Neural cell (in vitro differentiated cells): ENCODE measurements around the gene KRTAP10-1. TPM values are rescaled to one million over a fixed set of nuclear protein-coding genes. Genes with fewer than 3 reads are reported as not detected.

Experiments
- H2AFZ ChIP-seq: fragments of 200-600, 300-800 bp; sonication (generic), shearing (Covaris generic); 2 replicates; pipeline ENCODE4 v1.6.0; 2014; ENCODE audit warnings: low read depth, mild to moderate bottlenecking, antibody characterized with exemption, low read length, moderate library complexity
- H3F3A ChIP-seq: fragments of 200-600 bp; shearing (Covaris generic); 2 replicates; pipeline ENCODE4 v1.6.1; 2016; ENCODE audit warnings: mild to moderate bottlenecking, moderate library complexity, mixed read lengths, antibody characterized with exemption, low read length; ENCODE audit not compliant: insufficient read depth, poor library complexity, severe bottlenecking
- H3K27ac ChIP-seq: fragments of 200-600, 300-800 bp; sonication (generic), shearing (Covaris generic); 2 replicates; pipeline ENCODE4 v1.5.1; 2014; ENCODE audit warnings: mild to moderate bottlenecking, low read length, moderate library complexity
- H3K27me3 ChIP-seq: fragments of 300-800, 200-600 bp; sonication (generic), shearing (Covaris generic); 2 replicates; pipeline ENCODE4 v1.6.0; 2014; ENCODE audit warnings: mild to moderate bottlenecking, low read depth, low read length, moderate library complexity; ENCODE audit not compliant: insufficient read depth
- H3K36me3 ChIP-seq: fragments of 300-800, 200-600 bp; sonication (generic), shearing (Covaris generic); 2 replicates; pipeline ENCODE4 v1.5.1; 2014; ENCODE audit warnings: mild to moderate bottlenecking, antibody characterized with exemption, low read length, moderate library complexity; ENCODE audit not compliant: insufficient read depth
- H3K4me2 ChIP-seq: fragments of 300-800, 200-600 bp; sonication (generic), shearing (Covaris generic); 2 replicates; pipeline ENCODE4 v1.6.0; 2014; ENCODE audit warnings: mild to moderate bottlenecking, low read length
- H3K4me3 ChIP-seq: fragments of 300-800, 200-600 bp; sonication (generic), shearing (Covaris generic); 2 replicates; pipeline ENCODE4 v1.5.1; 2014; ENCODE audit warnings: mild to moderate bottlenecking, low read length, moderate library complexity
- H3K79me2 ChIP-seq: fragments of 200-600 bp; shearing (Covaris generic); replicated peaks from 2 replicates; pipeline ENCODE4 v1.6.0; 2014; ENCODE audit warnings: mild to moderate bottlenecking, low read length, moderate library complexity; ENCODE audit not compliant: insufficient read depth
- H3K9ac ChIP-seq: fragments of 300-800, 200-600 bp; sonication (generic), shearing (Covaris generic); 2 replicates; pipeline ENCODE4 v1.6.1; 2016; ENCODE audit warnings: mild to moderate bottlenecking, low read length, mixed read lengths
- H3K9me2 ChIP-seq: fragments of 200-600 bp; shearing (Covaris generic); 2 replicates; pipeline ENCODE4 v1.6.1; 2016; ENCODE audit warnings: mild to moderate bottlenecking, low read length, mixed read lengths; ENCODE audit not compliant: insufficient read depth
- H3K9me3 ChIP-seq: fragments of 200-600, 300-800 bp; sonication (generic), shearing (Covaris generic); 2 replicates; pipeline ENCODE4 v1.6.1; 2016; ENCODE audit warnings: mild to moderate bottlenecking, mixed run types, low read length, moderate library complexity, mixed read lengths
- H4K20me1 ChIP-seq: fragments of 200-600 bp; shearing (Covaris generic); 2 replicates; pipeline ENCODE4 v1.6.1; 2016; ENCODE audit warnings: mild to moderate bottlenecking, mixed run types; ENCODE audit not compliant: insufficient read depth
- CTCF ChIP-seq: fragments of 450-650 bp; IDR thresholded peaks from 2 replicates; pipeline ENCODE4 v1.5.1; 2014; ENCODE audit warnings: antibody characterized with exemption, mild to moderate bottlenecking, moderate library complexity; ENCODE audit not compliant: poor library complexity, severe bottlenecking
- EP300 ChIP-seq: fragments of 450-650 bp; conservative IDR thresholded peaks from 2 replicates; pipeline ENCODE4 v1.6.1; 2014; ENCODE audit warnings: antibody characterized with exemption, mild to moderate bottlenecking, moderate library complexity; ENCODE audit not compliant: poor library complexity, severe bottlenecking
- EZH2 ChIP-seq: fragments of 200-600, 300-800 bp; shearing (Covaris generic), sonication (generic); IDR thresholded peaks from 2 replicates; pipeline ENCODE4 v1.6.1; 2014; ENCODE audit warnings: antibody characterized with exemption, low read length, borderline replicate concordance, mild to moderate bottlenecking; ENCODE audit not compliant: insufficient read depth, poor library complexity, severe bottlenecking
- MXI1 ChIP-seq: fragments of 450-650 bp; conservative IDR thresholded peaks from 2 replicates; pipeline ENCODE4 v1.6.1; 2014; ENCODE audit warnings: antibody characterized with exemption, mild to moderate bottlenecking; ENCODE audit not compliant: poor library complexity, severe bottlenecking
- POLR2AphosphoS5 ChIP-seq: IDR thresholded peaks from 2 replicates; pipeline ENCODE4 v1.6.1; 2012
- RAD21 ChIP-seq: fragments of 450-650 bp; conservative IDR thresholded peaks from 2 replicates; pipeline ENCODE4 v1.6.1; 2014; ENCODE audit warnings: antibody characterized with exemption, mild to moderate bottlenecking, moderate library complexity
- REST ChIP-seq: IDR thresholded peaks from 2 replicates; pipeline ENCODE4 v1.6.1; 2012; ENCODE audit warnings: borderline replicate concordance
- SMC3 ChIP-seq: fragments of 450-650 bp; conservative IDR thresholded peaks from 2 replicates; pipeline ENCODE4 v1.6.1; 2014; ENCODE audit warnings: antibody characterized with exemption, mild to moderate bottlenecking, moderate library complexity; ENCODE audit not compliant: poor library complexity
- TAF1 ChIP-seq: IDR thresholded peaks from 2 replicates; pipeline ENCODE4 v1.6.1; 2012; ENCODE audit warnings: low read depth
- polyA plus RNA-seq: library from polyadenylated mRNA; depleted of rRNA; stranded (reverse); fragments of >200 nt; gene quantifications from 2 replicates; pipeline ENCODE4 v1.2.3, GENCODE V29; 2014

Gene KRTAP10-1
- polyA plus RNA-seq, 1 donor from 2014 or later: not detected

GRCh38 chr21:44542716-44543115, 2.7 kb upstream of the KRTAP10-1 start:
- no peak overlapping the region for H2AFZ ChIP-seq
- no peaks in the 10 kb centered on the region for H3F3A ChIP-seq
- no peaks in the 10 kb centered on the region for H3K9me2 ChIP-seq
- H3K27ac ChIP-seq: no peak overlapping the region
- TF ChIP-seq REST (no peak), SMC3 (no peak), EZH2 (no peak), RAD21 (no peak), MXI1 (no peak), POLR2AphosphoS5 (no peak), EP300 (no peak), TAF1 (no peak), CTCF (no peak)
- no peaks in the 10 kb centered on the region for H3K36me3 ChIP-seq
- no peak overlapping the region for H3K9ac ChIP-seq
- H3K4me3 ChIP-seq: no peak overlapping the region
- no peak overlapping the region for H3K4me2 ChIP-seq
- H3K27me3 ChIP-seq: no peaks in the 10 kb centered on the region
- no peaks in the 10 kb centered on the region for H4K20me1 ChIP-seq
- H3K79me2 ChIP-seq: no peaks in the 10 kb centered on the region
- no peaks in the 10 kb centered on the region for H3K9me3 ChIP-seq

GRCh38 chr21:44540741-44541288, 820 bp upstream of the KRTAP10-1 start:
- Histone ChIP-seq H3K9me3 (no peaks in the 10 kb centered on the region), H3K27ac (no peak overlapping the region), H3K9me2 (no peaks in the 10 kb centered on the region), H2AFZ (no peak overlapping the region), H3K36me3 (no peaks in the 10 kb centered on the region), H3K79me2 (no peaks in the 10 kb centered on the region), H3F3A (no peaks in the 10 kb centered on the region), H3K9ac (no peak overlapping the region), H3K4me3 (no peak overlapping the region), H4K20me1 (no peaks in the 10 kb centered on the region), H3K27me3 (no peaks in the 10 kb centered on the region), H3K4me2 (no peak overlapping the region)
- TF ChIP-seq EZH2: no peak
- no peak for TF ChIP-seq TAF1
- no peak for TF ChIP-seq EP300
- TF ChIP-seq MXI1: no peak
- TF ChIP-seq REST: no peak
- no peak for TF ChIP-seq RAD21
- no peak for TF ChIP-seq POLR2AphosphoS5
- no peak for TF ChIP-seq SMC3
- no peak for TF ChIP-seq CTCF
